Hepatocyte (in vitro differentiated cells): ENCODE measurements around the gene MAP7. TPM values are rescaled to one million over a fixed set of nuclear protein-coding genes. Genes with fewer than 3 reads are reported as not detected.

ENCODE experiments used
- DNase-seq: peaks from one replicate; pipeline ENCODE4 v3.0.0-alpha.2; 2016; ENCODE audit warnings: low spot score
- H2AFZ ChIP-seq: fragments of 200-600 bp; sonication (generic); 2 replicates; pipeline ENCODE4 v1.6.0; 2016; ENCODE audit warnings: antibody characterized with exemption, mild to moderate bottlenecking
- H3K27ac ChIP-seq: fragments of 200-600 bp; sonication (generic); 2 replicates; pipeline ENCODE4 v1.5.1; 2016; ENCODE audit warnings: mild to moderate bottlenecking
- H3K27me3 ChIP-seq: fragments of 200-600 bp; sonication (generic); 2 replicates; pipeline ENCODE4 v1.6.1; 2016
- H3K36me3 ChIP-seq: fragments of 200-600 bp; sonication (generic); replicated peaks from 2 replicates; pipeline ENCODE4 v1.5.1; 2016; ENCODE audit warnings: low read depth; ENCODE audit not compliant: insufficient read depth
- H3K4me1 ChIP-seq: fragments of 200-600 bp; sonication (generic); 2 replicates; pipeline ENCODE4 v1.5.1; 2016; ENCODE audit warnings: mild to moderate bottlenecking, moderate library complexity; ENCODE audit not compliant: insufficient read depth
- H3K4me2 ChIP-seq: fragments of 200-600 bp; sonication (generic); 2 replicates; pipeline ENCODE4 v1.6.0; 2016
- H3K4me3 ChIP-seq: fragments of 200-600 bp; sonication (generic); 2 replicates; pipeline ENCODE4 v1.5.1; 2016; ENCODE audit warnings: mild to moderate bottlenecking
- H3K79me2 ChIP-seq: fragments of 200-600 bp; sonication (generic); 2 replicates; pipeline ENCODE4 v1.6.0; 2017; ENCODE audit warnings: mild to moderate bottlenecking
- H3K9me2 ChIP-seq: fragments of 200-600 bp; sonication (generic); replicated peaks from 2 replicates; pipeline ENCODE4 v1.6.0; 2017; ENCODE audit warnings: mild to moderate bottlenecking; ENCODE audit not compliant: insufficient read depth
- H3K9me3 ChIP-seq: fragments of 200-600 bp; sonication (generic); 2 replicates; pipeline ENCODE4 v1.5.1; 2016; ENCODE audit warnings: low read depth, mild to moderate bottlenecking
- H4K20me1 ChIP-seq: fragments of 200-600 bp; sonication (generic); 2 replicates; pipeline ENCODE4 v1.6.0; 2016; ENCODE audit warnings: mild to moderate bottlenecking; ENCODE audit not compliant: insufficient read depth, poor library complexity, severe bottlenecking
- EZH2 ChIP-seq: fragments of 200-600 bp; sonication (generic); IDR thresholded peaks from 2 replicates; pipeline ENCODE4 v1.6.1; 2016; ENCODE audit warnings: antibody characterized with exemption, mild to moderate bottlenecking, borderline replicate concordance
- EZH2phosphoT487 ChIP-seq: fragments of 200-600 bp; sonication (generic); IDR thresholded peaks from one replicate; pipeline ENCODE4 v1.6.1; 2018; ENCODE audit warnings: antibody characterized with exemption, mild to moderate bottlenecking, low read depth, moderate library complexity; ENCODE audit not compliant: unreplicated experiment, severe bottlenecking
- WGBS: methylation state at CpG from one replicate; pipeline ENCODE4 v1.1.6; 2016; ENCODE audit warnings: low lambda C conversion rate; ENCODE audit errors: missing lambda C conversion rate; 5-methylcytosine and 5-hydroxymethylcytosine counted together
- polyA plus RNA-seq: library from polyadenylated mRNA; unstranded; fragments of >200 nt; fragmentation: Nextera tagmentation; extraction: Ambion mirVana; gene quantifications from 2 replicates; pipeline ENCODE4 v1.2.1, GENCODE V29; 2016
- total RNA-seq: library from RNA; depleted of rRNA; stranded (reverse); fragments of >200 nt; gene quantifications from 2 replicates; pipeline ENCODE4 v1.2.3, GENCODE V29; 2014
- TF ChIP-seq, protein P1 (sequence below): fragments of 200-600 bp; sonication (generic); IDR thresholded peaks from 2 replicates; pipeline ENCODE4 v1.5.1; 2016; ENCODE audit warnings: antibody characterized with exemption, mild to moderate bottlenecking; ENCODE audit not compliant: poor library complexity

MAP7 gene
- total and polyA plus RNA-seq, 2 experiments from 2014 or later, result 13.4 to 22.9 TPM

DNA sequence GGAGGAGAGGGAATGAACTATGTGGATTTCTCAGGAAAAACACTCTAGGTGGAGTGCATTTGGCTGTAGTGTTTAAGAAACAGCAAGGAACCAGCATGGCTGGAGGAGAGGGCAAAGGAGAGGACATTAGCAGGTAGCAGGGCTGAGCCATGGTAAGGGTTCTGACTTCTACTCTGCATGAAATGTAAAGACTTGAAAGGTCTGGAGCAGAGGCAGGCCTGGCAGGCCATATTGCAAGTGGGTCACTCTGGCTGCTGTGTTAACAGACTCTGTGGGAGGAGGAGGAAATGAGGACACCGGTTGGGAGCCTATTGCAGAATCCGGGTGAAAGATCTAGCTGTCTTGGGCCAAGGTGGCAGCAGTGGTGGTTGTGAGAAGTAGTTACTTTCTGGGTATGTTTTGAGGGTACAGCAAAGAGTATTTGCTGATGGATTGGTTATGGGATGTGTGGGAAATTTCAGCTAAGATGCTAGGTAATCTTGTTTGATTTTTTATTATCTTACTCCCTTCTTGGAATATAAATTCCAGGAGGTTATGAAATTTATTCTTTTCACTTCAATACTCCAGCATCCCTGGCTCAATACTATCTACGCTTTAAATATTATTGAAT, 144.7 kb downstream of the MAP7 start:
- no peaks in the 10 kb centered on the region for H3K9me2 ChIP-seq
- no peak overlapping the region for H2AFZ ChIP-seq
- no peak overlapping the region for H3K27ac ChIP-seq
- H3K79me2 ChIP-seq, result no peaks in the 10 kb centered on the region
- H3K4me2 ChIP-seq, result no peak overlapping the region
- no peaks in the 10 kb centered on the region for H3K9me3 ChIP-seq
- TF ChIP-seq, protein P1, sequence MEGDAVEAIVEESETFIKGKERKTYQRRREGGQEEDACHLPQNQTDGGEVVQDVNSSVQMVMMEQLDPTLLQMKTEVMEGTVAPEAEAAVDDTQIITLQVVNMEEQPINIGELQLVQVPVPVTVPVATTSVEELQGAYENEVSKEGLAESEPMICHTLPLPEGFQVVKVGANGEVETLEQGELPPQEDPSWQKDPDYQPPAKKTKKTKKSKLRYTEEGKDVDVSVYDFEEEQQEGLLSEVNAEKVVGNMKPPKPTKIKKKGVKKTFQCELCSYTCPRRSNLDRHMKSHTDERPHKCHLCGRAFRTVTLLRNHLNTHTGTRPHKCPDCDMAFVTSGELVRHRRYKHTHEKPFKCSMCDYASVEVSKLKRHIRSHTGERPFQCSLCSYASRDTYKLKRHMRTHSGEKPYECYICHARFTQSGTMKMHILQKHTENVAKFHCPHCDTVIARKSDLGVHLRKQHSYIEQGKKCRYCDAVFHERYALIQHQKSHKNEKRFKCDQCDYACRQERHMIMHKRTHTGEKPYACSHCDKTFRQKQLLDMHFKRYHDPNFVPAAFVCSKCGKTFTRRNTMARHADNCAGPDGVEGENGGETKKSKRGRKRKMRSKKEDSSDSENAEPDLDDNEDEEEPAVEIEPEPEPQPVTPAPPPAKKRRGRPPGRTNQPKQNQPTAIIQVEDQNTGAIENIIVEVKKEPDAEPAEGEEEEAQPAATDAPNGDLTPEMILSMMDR, result no peak
- no peak for TF ChIP-seq EZH2phosphoT487
- H3K36me3 ChIP-seq, result no peaks in the 10 kb centered on the region
- H3K4me1 ChIP-seq, result no peaks in the 10 kb centered on the region
- DNase-seq, result no peak
- WGBS, result 85% methylated on average over 3 of the region's 3 CpGs
- H4K20me1 ChIP-seq, result no peaks in the 10 kb centered on the region
- H3K4me3 ChIP-seq, result no peak overlapping the region
- H3K27me3 ChIP-seq, result no peaks in the 10 kb centered on the region

GRCh38 chr6:136404627-136405419, 145.4 kb downstream of the MAP7 start:
- H3K4me1 ChIP-seq, result no peaks in the 10 kb centered on the region
- H3K36me3 ChIP-seq, result no peaks in the 10 kb centered on the region
- no peaks in the 10 kb centered on the region for H4K20me1 ChIP-seq
- no peak overlapping the region for H3K27ac ChIP-seq
- no peaks in the 10 kb centered on the region for H3K9me3 ChIP-seq
- no peak overlapping the region for H3K4me3 ChIP-seq
- no peak for TF ChIP-seq EZH2phosphoT487
- TF ChIP-seq EZH2, result no peak
- TF ChIP-seq, protein P1, result no peak
- no peak overlapping the region for H3K4me2 ChIP-seq
- H3K9me2 ChIP-seq, result no peaks in the 10 kb centered on the region
- no peaks in the 10 kb centered on the region for H3K27me3 ChIP-seq
- DNase-seq, result no peak
- H2AFZ ChIP-seq, result no peak overlapping the region
- no peaks in the 10 kb centered on the region for H3K79me2 ChIP-seq
- WGBS, result 90% methylated on average over 6 of the region's 6 CpGs

DNA sequence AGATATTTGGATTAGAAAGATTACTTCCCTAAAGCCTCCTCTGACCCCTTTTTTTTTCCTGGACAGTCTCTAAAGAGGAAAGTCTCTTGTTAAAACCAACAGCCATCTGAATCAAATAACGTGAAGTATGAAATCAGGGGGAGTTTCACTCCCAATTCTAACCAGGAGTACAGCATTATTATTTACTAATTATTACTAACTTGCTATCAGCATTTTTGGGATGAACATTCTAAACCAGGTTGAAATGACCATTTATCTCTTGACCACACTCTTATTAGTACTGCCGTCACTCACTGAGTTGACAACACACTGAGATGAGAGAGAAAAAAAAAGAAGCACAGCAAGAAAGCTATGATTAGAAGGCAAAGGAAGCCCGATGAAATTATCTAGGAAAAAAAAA, 146.2 kb downstream of the MAP7 start:
- TF ChIP-seq EZH2 (no peak), EZH2phosphoT487 (no peak)
- TF ChIP-seq, protein P1, result no peak
- Histone ChIP-seq H3K4me3 (no peak overlapping the region), H3K4me1 (no peaks in the 10 kb centered on the region), H3K27ac (no peak overlapping the region), H3K4me2 (no peak overlapping the region), H2AFZ (no peak overlapping the region), H3K36me3 (no peaks in the 10 kb centered on the region), H3K9me2 (no peaks in the 10 kb centered on the region), H3K9me3 (no peaks in the 10 kb centered on the region), H4K20me1 (no peaks in the 10 kb centered on the region), H3K27me3 (no peaks in the 10 kb centered on the region), H3K79me2 (no peaks in the 10 kb centered on the region)
- DNase-seq, result no peak
- WGBS, result 83% methylated on average over 3 of the region's 3 CpGs
